A549 treated with Hydrocortisone at 1 μM for 4 hours (cell line): ENCODE measurements around the gene GVQW3. TPM values are rescaled to one million over a fixed set of nuclear protein-coding genes. Genes with fewer than 3 reads are reported as not detected.

Experiments used
- total RNA-seq: library from RNA; stranded (reverse); fragments of 200-300 nt; extraction: Qiagen RNA extraction; gene quantifications from 5 replicates; pipeline ENCODE4 v1.2.3, GENCODE V29; 2022

Gene GVQW3
- total RNA-seq: 0.32 to 1.3 TPM (median 0.90 TPM) in 5 replicates

GRCh38 chr11:76380977-76381719 is at the start of gene GVQW3, which contains the start of gene THAP12:
Gene GVQW3, plus strand, starts transcription at chr11:76381323. Its CDS starts 506 bp downstream, at chr11:76381829.
Gene THAP12, minus strand, starts transcription at chr11:76381132. Its CDS starts 296 bp downstream, at chr11:76380836.

GRCh38 chr11:76444384-76445120 is 63.4 kb downstream of the GVQW3 start, which contains the start of gene EMSY:
Gene EMSY, plus strand, starts transcription at chr11:76445018. Its CDS starts 1,921 bp downstream, at chr11:76446939.

Other genes with a start within 250 kb of the GVQW3 start
- gene WNT11, start 174.8 kb upstream of the GVQW3 start, total RNA-seq: 1.1 to 2.1 TPM (median 1.8 TPM) in 5 replicates
- gene THAP12, start 191 bp upstream of the GVQW3 start, total RNA-seq: 40.1 to 60.1 TPM (median 45.0 TPM) in 5 replicates
- 9.8 to 17.4 TPM (median 12.4 TPM) in 5 replicates for gene EMSY, start 63.7 kb downstream of the GVQW3 start, total RNA-seq